K562 (cell line): ENCODE results near the gene ECT2. TPM values are rescaled to one million over a fixed set of nuclear protein-coding genes. Genes with fewer than 3 reads are reported as not detected.

Source experiments
- BDP1 ChIP-seq: IDR thresholded peaks from 3 replicates; pipeline ENCODE4 v1.6.1; 2011; ENCODE audit not compliant: insufficient read length, insufficient read depth
- BHLHE40 ChIP-seq: IDR thresholded peaks from 2 replicates; pipeline ENCODE4 v1.6.1; 2011; ENCODE audit warnings: low read length, improper control_type of control experiment
- BRF2 ChIP-seq: IDR thresholded peaks from 3 replicates; pipeline ENCODE4 v1.6.1; 2011; ENCODE audit warnings: borderline replicate concordance, mild to moderate bottlenecking; ENCODE audit not compliant: insufficient read length, insufficient read depth
- DPF2 ChIP-seq: fragments of 450-650 bp; IDR thresholded peaks from 2 replicates; pipeline ENCODE4 v1.6.1; 2016
- HINFP ChIP-seq: fragments of 450-650 bp; conservative IDR thresholded peaks from 2 replicates; pipeline ENCODE4 v1.6.1; 2016; ENCODE audit warnings: missing genetic modification characterization, low read depth, mild to moderate bottlenecking, control low read depth, missing compliant biosample characterization
- MXD1 ChIP-seq: fragments of 250-450 bp; sonication (Bioruptor Pico); IDR thresholded peaks from 2 replicates; pipeline ENCODE4 v1.8.0; 2021; ENCODE audit warnings: borderline replicate concordance, mild to moderate bottlenecking, moderate library complexity; ENCODE audit not compliant: poor library complexity, severe bottlenecking
- NCOA1 ChIP-seq: fragments of 450-650 bp; IDR thresholded peaks from 2 replicates; pipeline ENCODE4 v1.6.1; 2016; ENCODE audit warnings: low read depth
- NR2C2 ChIP-seq, 2 experiments: fragments of 200-800 bp in 1 of 2; sonication (Bioruptor generic) in 1 of 2; sonication (generic) in 1 of 2; formaldehyde crosslinking in 1 of 2; IDR thresholded peaks; 2 replicates each; pipeline versions ENCODE4 v1.6.1 to v1.8.0; 2016 to 2022; ENCODE audit warnings: mild to moderate bottlenecking in 1 of 2, missing compliant biosample characterization in 1 of 2, missing genetic modification characterization in 1 of 2, missing genetic modification reagents in 1 of 2
- PHB2 ChIP-seq: fragments of 450-650 bp; IDR thresholded peaks from 2 replicates; pipeline ENCODE4 v1.6.1; 2017; ENCODE audit warnings: low read depth
- POLR3A ChIP-seq: IDR thresholded peaks from 2 replicates; pipeline ENCODE4 v1.6.1; 2011; ENCODE audit warnings: borderline replicate concordance, mild to moderate bottlenecking, moderate library complexity; ENCODE audit not compliant: insufficient read length, insufficient read depth; ENCODE audit errors: extremely low read depth
- RBM25 ChIP-seq: fragments of 200-400 bp; formaldehyde crosslinking; IDR thresholded peaks from 2 replicates; pipeline ENCODE4 v1.6.1; 2018; ENCODE audit warnings: low read length, low read depth, moderate library complexity; ENCODE audit not compliant: severe bottlenecking
- SMARCE1 ChIP-seq: fragments of 450-650 bp; IDR thresholded peaks from 2 replicates; pipeline ENCODE4 v1.7.1; 2016; ENCODE audit warnings: mild to moderate bottlenecking
- SNIP1 ChIP-seq: fragments of 450-650 bp; IDR thresholded peaks from 2 replicates; pipeline ENCODE4 v1.7.1; 2017; ENCODE audit warnings: low read depth, mild to moderate bottlenecking
- TBL1XR1 ChIP-seq, 2 experiments: IDR thresholded peaks; 2 replicates each; pipeline ENCODE4 v1.6.1; 2012; ENCODE audit warnings: improper control_type of control experiment in 2 of 2, low read length in 2 of 2, mild to moderate bottlenecking in 1 of 2
- ZBTB49 ChIP-seq: sonication (generic); formaldehyde crosslinking; IDR thresholded peaks from 2 replicates; pipeline ENCODE4 v1.8.0; 2022; ENCODE audit warnings: missing genetic modification reagents, mild to moderate bottlenecking, borderline replicate concordance
- ZBTB9 ChIP-seq: fragments of 450-650 bp; formaldehyde crosslinking; IDR thresholded peaks from 2 replicates; pipeline ENCODE4 v1.4.0; 2020; ENCODE audit warnings: mild to moderate bottlenecking, moderate library complexity
- ZEB2 ChIP-seq: fragments of 450-650 bp; IDR thresholded peaks from 2 replicates; pipeline ENCODE4 v1.6.1; 2016
- ZFPM2 ChIP-seq: fragments of 250-450 bp; sonication (Bioruptor Pico); IDR thresholded peaks from 2 replicates; pipeline ENCODE4 v1.5.1; 2022; ENCODE audit warnings: mild to moderate bottlenecking
- ZNF239 ChIP-seq: fragments of 250-450 bp; sonication (Bioruptor Pico); IDR thresholded peaks from 2 replicates; pipeline ENCODE4 v1.4.0; 2020; ENCODE audit warnings: mild to moderate bottlenecking
- ZNF41 ChIP-seq: fragments of 250-450 bp; sonication (Bioruptor Pico); conservative IDR thresholded peaks from 2 replicates; pipeline ENCODE4 v1.4.0; 2020; ENCODE audit warnings: mild to moderate bottlenecking
- ZNF507 ChIP-seq: conservative IDR thresholded peaks from 2 replicates; pipeline ENCODE4 v1.6.1; 2017; ENCODE audit warnings: missing genetic modification characterization, missing compliant biosample characterization
- polyA plus RNA-seq, 8 experiments: library from polyadenylated mRNA; depleted of rRNA in 4 of 8; stranded (reverse) in 5 of 8; unstranded in 3 of 8; fragments of >200 nt; fragmentation: Nextera tagmentation in 2 of 8; fragmentation: Illumina TruSeq in 1 of 8; extraction: Ambion mirVana in 2 of 8; extraction: Trizol in 1 of 8; gene quantifications; 2 replicates each; pipeline versions ENCODE4 v1.2.1 to v1.2.3, GENCODE V29; 2011 to 2014; ENCODE audit warnings: inconsistent platforms in 1 of 8, missing spikeins in 1 of 8
- total RNA-seq, 7 experiments: library from RNA; depleted of rRNA in 6 of 7; stranded (reverse); fragments of >200 nt in 6 of 7; fragmentation: Illumina TruSeq in 2 of 7; extraction: Trizol in 2 of 7; gene quantifications; 2 replicates each; pipeline versions ENCODE4 v1.2.1 to v1.2.3, GENCODE V29; 2011 to 2021; ENCODE audit warnings: low replicate concordance in 1 of 7

The ECT2 gene
- total and polyA plus RNA-seq, 9 of the 15 experiments (the other 6 are each of a cell fraction or from before 2014, with no cell fraction given), result 19.0 to 53.0 (median 36.5) TPM

GRCh38 chr3:172750368-172751174 lies at the start of gene ECT2 (continued):
- TF ChIP-seq ZBTB9 (CRISPR knock-in tag) (no peak), HINFP (tag) (no peak), NCOA1 (0 out of 2 replicates have a peak, but pooled peaks have one; percentile 33), BRF2 (no peak), POLR3A (no peak), ZNF41 (no peak), ZEB2 (0 out of 2 replicates have a peak, but pooled peaks have one; percentile 10), NR2C2 (CRISPR knock-in tag; IDR thresholded peaks at IDR 0.05) (no peak), NR2C2 (tag; IDR thresholded peaks at IDR 0.05) (0 out of 2 replicates have a peak, but pooled peaks have one; percentile 7), TBL1XR1 (IDR thresholded peaks at IDR 0.05; ENCODE audit: low read length in 2 of 2) (peak in 1 of 2 experiments; percentile 30; a peak in 1 of 4 replicates), RBM25 (peak; percentile 90), ZFPM2 (no peak), BDP1 (no peak), SMARCE1 (no peak), ZNF239 (CRISPR knock-in tag) (no peak), ZNF507 (no peak), MXD1 (CRISPR knock-in tag) (no peak), DPF2 (no peak; the same call in 1 of the 2 replicates), BHLHE40 (0 out of 2 replicates have a peak, but pooled peaks have one; percentile 15), ZBTB49 (no peak; the same call in 1 of the 2 replicates), SNIP1 (no peak), PHB2 (0 out of 2 replicates have a peak, but pooled peaks have one; percentile 27)
